OCI-LY3 (cell line): Measurements from ENCODE around the gene CENPE.

Source experiments
- H2AFZ ChIP-seq: fragments of 200-600, 300-600 bp; shearing (Covaris generic); 2 replicates; pipeline ENCODE4 v1.6.0; 2014; ENCODE audit warnings: antibody characterized with exemption, low read depth, low read length
- H3K27ac ChIP-seq: fragments of 200-600, 300-600 bp; sonication (generic); 2 replicates; pipeline ENCODE4 v1.5.1; 2014; ENCODE audit warnings: mild to moderate bottlenecking, low read length, moderate library complexity, mixed read lengths
- H3K27me3 ChIP-seq: fragments of 200-600, 300-600 bp; sonication (generic); 2 replicates; pipeline ENCODE4 v1.6.1; 2014; ENCODE audit warnings: low read depth, low read length, mixed read lengths
- H3K36me3 ChIP-seq: fragments of 200-600, 300-600 bp; sonication (generic); replicated peaks from 2 replicates; pipeline ENCODE3; 2014; ENCODE audit warnings: low read depth, low read length, mixed read lengths
- H3K4me1 ChIP-seq: fragments of 300-600, 200-600 bp; sonication (generic); 2 replicates; pipeline ENCODE4 v1.6.1; 2014; ENCODE audit warnings: low read length, mixed read lengths
- H3K4me2 ChIP-seq: fragments of 200-600, 300-600 bp; sonication (generic); 2 replicates; pipeline ENCODE4 v1.6.1; 2014; ENCODE audit warnings: low read length, mixed read lengths
- H3K4me3 ChIP-seq: fragments of 300-600, 200-600 bp; sonication (generic); 2 replicates; pipeline ENCODE4 v1.5.1; 2014; ENCODE audit warnings: antibody characterized with exemption, mild to moderate bottlenecking, low read length, moderate library complexity
- H3K79me2 ChIP-seq: fragments of 300-600, 200-600 bp; shearing (Covaris generic); 2 replicates; pipeline ENCODE4 v1.6.1; 2014; ENCODE audit warnings: mild to moderate bottlenecking, low read length, mixed read lengths
- H3K9ac ChIP-seq: fragments of 300-600, 200-600 bp; shearing (Covaris generic); 2 replicates; pipeline ENCODE4 v1.6.0; 2014; ENCODE audit warnings: mild to moderate bottlenecking, low read length, moderate library complexity
- H3K9me3 ChIP-seq: fragments of 200-600, 300-600 bp; shearing (Covaris generic); 2 replicates; pipeline ENCODE4 v1.6.1; 2014; ENCODE audit warnings: low read length, mixed read lengths; ENCODE audit not compliant: insufficient read depth
- H4K20me1 ChIP-seq: fragments of 200-600, 300-600 bp; sonication (generic); 2 replicates; pipeline ENCODE4 v1.6.1; 2016; ENCODE audit warnings: low read length, mixed read lengths; ENCODE audit not compliant: insufficient read depth
- EZH2phosphoT487 ChIP-seq: fragments of 200-600 bp; shearing (Covaris generic); IDR thresholded peaks from 2 replicates; pipeline ENCODE4 v1.6.1; 2018; ENCODE audit warnings: antibody characterized with exemption, mixed run types, low read depth
- TF ChIP-seq, protein P1 (sequence below): fragments of 200-600, 300-600 bp; sonication (generic); IDR thresholded peaks from 2 replicates; pipeline ENCODE4 v1.5.1; 2014; ENCODE audit warnings: antibody characterized with exemption, low read length, low read depth

CENPE gene

GRCh38 chr4:103162176-103162575 is 36.0 kb downstream of the CENPE start:
- TF ChIP-seq, protein P1, sequence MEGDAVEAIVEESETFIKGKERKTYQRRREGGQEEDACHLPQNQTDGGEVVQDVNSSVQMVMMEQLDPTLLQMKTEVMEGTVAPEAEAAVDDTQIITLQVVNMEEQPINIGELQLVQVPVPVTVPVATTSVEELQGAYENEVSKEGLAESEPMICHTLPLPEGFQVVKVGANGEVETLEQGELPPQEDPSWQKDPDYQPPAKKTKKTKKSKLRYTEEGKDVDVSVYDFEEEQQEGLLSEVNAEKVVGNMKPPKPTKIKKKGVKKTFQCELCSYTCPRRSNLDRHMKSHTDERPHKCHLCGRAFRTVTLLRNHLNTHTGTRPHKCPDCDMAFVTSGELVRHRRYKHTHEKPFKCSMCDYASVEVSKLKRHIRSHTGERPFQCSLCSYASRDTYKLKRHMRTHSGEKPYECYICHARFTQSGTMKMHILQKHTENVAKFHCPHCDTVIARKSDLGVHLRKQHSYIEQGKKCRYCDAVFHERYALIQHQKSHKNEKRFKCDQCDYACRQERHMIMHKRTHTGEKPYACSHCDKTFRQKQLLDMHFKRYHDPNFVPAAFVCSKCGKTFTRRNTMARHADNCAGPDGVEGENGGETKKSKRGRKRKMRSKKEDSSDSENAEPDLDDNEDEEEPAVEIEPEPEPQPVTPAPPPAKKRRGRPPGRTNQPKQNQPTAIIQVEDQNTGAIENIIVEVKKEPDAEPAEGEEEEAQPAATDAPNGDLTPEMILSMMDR = no peak
- TF ChIP-seq EZH2phosphoT487 = no peak
- no peaks in the 10 kb centered on the region for H3K27me3 ChIP-seq
- H4K20me1 ChIP-seq = no peaks in the 10 kb centered on the region
- no peaks in the 10 kb centered on the region for H3K9me3 ChIP-seq
- H3K9ac ChIP-seq = no peak overlapping the region
- peaks cover 33% of the 10 kb centered on the region for H3K36me3 ChIP-seq
- H3K4me1 ChIP-seq = no peaks in the 10 kb centered on the region
- H3K27ac ChIP-seq = no peak overlapping the region
- H3K4me3 ChIP-seq = no peak overlapping the region
- no peak overlapping the region for H2AFZ ChIP-seq
- H3K4me2 ChIP-seq = no peak overlapping the region
- H3K79me2 ChIP-seq = no peaks in the 10 kb centered on the region

DNA sequence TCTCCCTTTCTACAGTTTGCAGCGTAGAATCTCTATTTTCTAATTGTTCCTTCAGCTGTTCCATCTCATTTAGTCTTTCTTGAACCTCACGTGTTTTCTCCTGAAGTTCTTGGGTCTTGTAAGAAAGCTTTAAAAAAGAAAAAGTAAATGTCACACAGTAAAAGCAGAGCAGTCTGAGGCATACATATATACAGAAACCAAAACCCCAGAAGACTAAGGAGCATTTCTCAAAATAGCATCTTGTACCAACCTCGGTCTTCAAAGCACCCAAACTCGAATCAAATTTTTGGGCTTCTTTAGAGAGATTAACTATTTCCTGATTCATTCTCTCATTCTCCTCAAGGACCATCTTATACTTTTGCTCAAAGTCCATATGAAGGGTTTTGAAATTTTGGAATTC is 39.4 kb downstream of the CENPE start:
- no peaks in the 10 kb centered on the region for H4K20me1 ChIP-seq
- no peak overlapping the region for H3K27ac ChIP-seq
- no peak overlapping the region for H3K4me3 ChIP-seq
- TF ChIP-seq, protein P1 = no peak
- no peak for TF ChIP-seq EZH2phosphoT487
- no peak overlapping the region for H3K4me2 ChIP-seq
- peaks cover 55% of the 10 kb centered on the region for H3K36me3 ChIP-seq
- no peaks in the 10 kb centered on the region for H3K79me2 ChIP-seq
- H3K9me3 ChIP-seq = no peaks in the 10 kb centered on the region
- no peak overlapping the region for H2AFZ ChIP-seq
- H3K27me3 ChIP-seq = no peaks in the 10 kb centered on the region
- H3K9ac ChIP-seq = no peak overlapping the region
- peaks cover 7% of the 10 kb centered on the region; the same call in 1 of the 2 replicates for H3K4me1 ChIP-seq

- H3K9me3 ChIP-seq = no peaks in the 10 kb centered on the region
- no peaks in the 10 kb centered on the region for H3K27me3 ChIP-seq
- no peak overlapping the region for H3K9ac ChIP-seq
- H3K27ac ChIP-seq = no peak overlapping the region
- H3K4me1 ChIP-seq = peaks cover 7% of the 10 kb centered on the region; the same call in 1 of the 2 replicates
- TF ChIP-seq, protein P1 = no peak
- no peak for TF ChIP-seq EZH2phosphoT487
- H4K20me1 ChIP-seq = no peaks in the 10 kb centered on the region
- H2AFZ ChIP-seq = no peak overlapping the region
- H3K4me3 ChIP-seq = no peak overlapping the region
- no peak overlapping the region for H3K4me2 ChIP-seq
- peaks cover 72% of the 10 kb centered on the region for H3K36me3 ChIP-seq
- H3K79me2 ChIP-seq = no peaks in the 10 kb centered on the region
Measured at GRCh38 chr4:103156106-103156505, 42.0 kb downstream of the CENPE start.

DNA sequence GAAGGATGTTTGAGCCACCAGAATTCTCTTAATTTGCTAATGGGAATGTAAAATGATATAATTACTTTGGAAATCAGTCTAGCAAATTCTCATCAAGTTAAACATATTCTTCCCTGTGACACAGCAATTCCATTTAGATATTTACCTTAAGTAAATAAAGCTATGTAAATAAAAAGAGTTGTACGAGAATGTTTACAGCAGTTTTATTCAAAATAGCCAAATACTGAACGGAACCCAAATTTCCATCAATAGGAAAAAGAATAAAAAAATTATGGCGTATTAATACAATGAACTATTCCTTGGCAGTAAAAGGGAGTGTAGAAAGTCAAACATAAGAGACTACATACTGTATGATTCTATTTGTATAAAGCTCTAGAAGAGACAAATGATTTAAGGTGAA is 45.8 kb downstream of the CENPE start:
- H3K4me2 ChIP-seq = no peak overlapping the region
- no peaks in the 10 kb centered on the region for H3K27me3 ChIP-seq
- no peaks in the 10 kb centered on the region for H4K20me1 ChIP-seq
- H3K9me3 ChIP-seq = no peaks in the 10 kb centered on the region
- TF ChIP-seq, protein P1 = no peak
- TF ChIP-seq EZH2phosphoT487 = no peak
- H3K27ac ChIP-seq = no peak overlapping the region
- no peak overlapping the region for H3K4me3 ChIP-seq
- H3K4me1 ChIP-seq = peaks cover 17% of the 10 kb centered on the region
- no peak overlapping the region for H2AFZ ChIP-seq
- peaks cover 74% of the 10 kb centered on the region for H3K36me3 ChIP-seq
- H3K9ac ChIP-seq = no peak overlapping the region
- H3K79me2 ChIP-seq = no peaks in the 10 kb centered on the region
